OCI-LY7 (cell line): Measurements from ENCODE around the gene SNAP91. TPM values are rescaled to one million over a fixed set of nuclear protein-coding genes. Genes with fewer than 3 reads are reported as not detected.
A peak's percentile ranks its signal among the peaks of the same experiment; 100 is the strongest.

Experiments used
- BruUV-seq: library from RNA; stranded (reverse); fragments of 400-500 nt; replicated peaks from 2 replicates; lab custom pipeline; 2021; lab: Mats Ljungman, UMichigan
- CTCF ChIA-PET: fragments of 300-600 bp; sonication (Branson Sonifier 250); formaldehyde crosslinking; loops from one replicate; lab custom pipeline; 2022; ENCODE audit warnings: antibody characterized with exemption; ENCODE audit not compliant: unreplicated experiment; lab: Charles Lee
- POLR2A ChIA-PET: fragments of 300-600 bp; sonication (Branson Sonifier 250); formaldehyde crosslinking; loops from one replicate; lab custom pipeline; 2022; ENCODE audit warnings: antibody characterized with exemption; lab: Charles Lee
- DNase-seq: peaks from one replicate; pipeline ENCODE4 v3.0.0-alpha.2; 2015; ENCODE audit warnings: low spot score
- H2AFZ ChIP-seq: fragments of 200-600 bp; sonication (generic), shearing (Covaris generic); 2 replicates; pipeline ENCODE4 v1.6.1; 2014; ENCODE audit warnings: mild to moderate bottlenecking, antibody characterized with exemption, low read length, moderate library complexity
- H3K27ac ChIP-seq: fragments of 200-600 bp; sonication (generic); 2 replicates; pipeline ENCODE4 v1.5.1; 2014; ENCODE audit warnings: mixed run types, low read depth, mild to moderate bottlenecking, moderate library complexity, low read length, inconsistent platforms; ENCODE audit not compliant: poor library complexity, severe bottlenecking
- H3K36me3 ChIP-seq: fragments of 200-600 bp; sonication (generic); 2 replicates; pipeline ENCODE4 v1.6.1; 2014; ENCODE audit warnings: mild to moderate bottlenecking, antibody characterized with exemption, low read length, moderate library complexity, mixed read lengths; ENCODE audit not compliant: insufficient read depth
- H3K4me1 ChIP-seq: fragments of 200-600 bp; sonication (generic); 2 replicates; pipeline ENCODE4 v1.5.1; 2014; ENCODE audit warnings: mild to moderate bottlenecking, low read length; ENCODE audit not compliant: insufficient read depth, poor library complexity, severe bottlenecking
- H3K4me2 ChIP-seq: fragments of 200-600 bp; sonication (generic); 2 replicates; pipeline ENCODE4 v1.6.1; 2014; ENCODE audit warnings: mild to moderate bottlenecking, low read length
- H3K4me3 ChIP-seq: fragments of 200-600 bp; sonication (generic); 2 replicates; pipeline ENCODE4 v1.5.1; 2014; ENCODE audit warnings: mild to moderate bottlenecking, low read depth, low read length; ENCODE audit not compliant: poor library complexity, severe bottlenecking
- H3K79me2 ChIP-seq: fragments of 200-600 bp; sonication (generic); 2 replicates; pipeline ENCODE4 v1.6.1; 2016; ENCODE audit warnings: low read depth, mild to moderate bottlenecking, low read length, moderate library complexity, mixed read lengths; ENCODE audit not compliant: insufficient read depth
- H3K9me2 ChIP-seq: fragments of 200-600 bp; sonication (generic); 2 replicates; pipeline ENCODE4 v1.6.1; 2016; ENCODE audit warnings: mild to moderate bottlenecking, low read length, mixed read lengths; ENCODE audit not compliant: insufficient read depth
- H3K9me3 ChIP-seq: fragments of 200-600 bp; sonication (generic); 2 replicates; pipeline ENCODE4 v1.6.1; 2014; ENCODE audit warnings: mild to moderate bottlenecking, mixed run types, low read length, mixed read lengths
- H4K20me1 ChIP-seq: fragments of 200-600 bp; sonication (generic); 2 replicates; pipeline ENCODE4 v1.6.1; 2014; ENCODE audit warnings: mild to moderate bottlenecking, antibody characterized with exemption, low read length, moderate library complexity, mixed read lengths; ENCODE audit not compliant: insufficient read depth
- EZH2phosphoT487 ChIP-seq: fragments of 200-600 bp; sonication (generic); IDR thresholded peaks from 2 replicates; pipeline ENCODE4 v1.6.1; 2018; ENCODE audit warnings: low read depth, borderline replicate concordance, mild to moderate bottlenecking, mixed run types, antibody characterized with exemption, low read length, moderate library complexity, mixed read lengths
- intact Hi-C: fragments of 100-400 bp; cut with micrococcal nuclease; formaldehyde crosslinking; loops from one replicate; pipeline ENCODE4 v1.10.0; 2022; ENCODE audit not compliant: unreplicated experiment
- total RNA-seq, 2 experiments: library from RNA; depleted of rRNA in 1 of 2; stranded (reverse); fragments of >200 nt in 1 of 2; shearing (Covaris generic) in 1 of 2; gene quantifications; 2 replicates each; pipeline ENCODE4 v1.2.3, GENCODE V29; 2014 to 2022
- TF ChIP-seq, protein P1 (sequence below): fragments of 200-600 bp; sonication (generic); conservative IDR thresholded peaks from 2 replicates; pipeline ENCODE4 v1.5.1; 2014; ENCODE audit warnings: mild to moderate bottlenecking, antibody characterized with exemption, low read length, moderate library complexity, mixed read lengths

The SNAP91 gene
- total RNA-seq, 2 experiments from 2014 or later, result not detected

DNA sequence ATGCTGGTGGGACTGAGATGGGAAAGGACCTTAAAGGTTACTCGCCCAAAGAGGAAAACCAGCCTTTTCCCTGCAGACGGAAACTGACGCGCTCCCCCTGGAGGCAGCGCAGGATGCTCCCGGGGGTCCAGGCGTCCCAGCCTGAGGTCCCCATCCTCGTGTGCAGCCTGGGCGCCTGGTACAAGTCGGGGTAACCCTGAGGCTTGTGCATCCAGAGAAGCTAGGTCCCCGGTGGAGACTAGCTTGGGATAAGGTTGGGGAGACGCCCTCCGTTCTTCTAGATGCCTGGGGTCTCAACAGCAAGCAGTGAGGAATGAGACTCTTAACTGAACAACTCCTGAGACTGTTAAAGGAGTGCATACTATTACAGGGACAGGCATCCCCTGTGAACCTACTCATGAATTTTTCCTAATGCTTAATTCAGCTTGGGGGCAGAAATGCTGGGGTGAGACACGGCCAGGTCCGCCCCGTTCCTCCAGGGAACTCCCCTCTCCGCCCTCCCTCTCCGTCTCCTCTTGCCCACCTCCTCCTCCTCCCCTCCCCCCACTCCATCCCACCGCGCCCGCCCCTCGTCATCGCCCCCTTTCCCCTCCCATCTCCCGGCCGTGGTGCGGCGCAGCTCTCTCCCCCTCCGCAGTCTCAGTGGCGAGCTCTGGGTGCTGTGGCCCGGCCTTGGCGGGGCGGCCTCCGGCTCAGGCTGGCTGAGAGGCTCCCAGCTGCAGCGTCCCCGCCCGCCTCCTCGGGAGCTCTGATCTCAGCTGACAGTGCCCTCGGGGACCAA, 196.8 kb downstream of the SNAP91 start, which contains the start of gene PRSS35:
Gene PRSS35 (plus strand): TSS at position 634 of the 781 bp plus-strand sequence. CDS start 10,908 bp downstream, outside the sequence.
- no TSS peak for BruUV-seq
- no peaks in the 10 kb centered on the region for H3K79me2 ChIP-seq
- TF ChIP-seq, protein P1, sequence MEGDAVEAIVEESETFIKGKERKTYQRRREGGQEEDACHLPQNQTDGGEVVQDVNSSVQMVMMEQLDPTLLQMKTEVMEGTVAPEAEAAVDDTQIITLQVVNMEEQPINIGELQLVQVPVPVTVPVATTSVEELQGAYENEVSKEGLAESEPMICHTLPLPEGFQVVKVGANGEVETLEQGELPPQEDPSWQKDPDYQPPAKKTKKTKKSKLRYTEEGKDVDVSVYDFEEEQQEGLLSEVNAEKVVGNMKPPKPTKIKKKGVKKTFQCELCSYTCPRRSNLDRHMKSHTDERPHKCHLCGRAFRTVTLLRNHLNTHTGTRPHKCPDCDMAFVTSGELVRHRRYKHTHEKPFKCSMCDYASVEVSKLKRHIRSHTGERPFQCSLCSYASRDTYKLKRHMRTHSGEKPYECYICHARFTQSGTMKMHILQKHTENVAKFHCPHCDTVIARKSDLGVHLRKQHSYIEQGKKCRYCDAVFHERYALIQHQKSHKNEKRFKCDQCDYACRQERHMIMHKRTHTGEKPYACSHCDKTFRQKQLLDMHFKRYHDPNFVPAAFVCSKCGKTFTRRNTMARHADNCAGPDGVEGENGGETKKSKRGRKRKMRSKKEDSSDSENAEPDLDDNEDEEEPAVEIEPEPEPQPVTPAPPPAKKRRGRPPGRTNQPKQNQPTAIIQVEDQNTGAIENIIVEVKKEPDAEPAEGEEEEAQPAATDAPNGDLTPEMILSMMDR, result peak; percentile 38; the same call in 1 of the 2 replicates
- no peak for TF ChIP-seq EZH2phosphoT487
- no peaks in the 10 kb centered on the region for H3K9me3 ChIP-seq
- H3K27ac ChIP-seq, result no peak within 1 kb of the TSS
- H3K4me2 ChIP-seq, result no peak within 1 kb of the TSS
- POLR2A ChIA-PET, result interaction anchor here (0.9 kb wide), 1 partner anchor 256 kb away, joined by 3 read pairs; no protein-coding TSS in a partner anchor
- no peaks in the 10 kb centered on the region for H3K36me3 ChIP-seq
- DNase-seq, result no peak
- H3K4me3 ChIP-seq, result no peak within 1 kb of the TSS
- no peak within 1 kb of the TSS for H2AFZ ChIP-seq
- H3K9me2 ChIP-seq, result no peaks in the 10 kb centered on the region
- CTCF ChIA-PET, result interaction anchor here (0.6 to 2.0 kb wide), 2 partner anchors 290 to 445 kb away, joined by 7 to 11 read pairs; partner anchors contain the start of gene DOP1A
- intact Hi-C loops, result loop anchor here (10.0 kb wide), 1 partner anchor 1237 kb away; no protein-coding TSS in a partner anchor
- no peaks in the 10 kb centered on the region for H4K20me1 ChIP-seq
- H3K4me1 ChIP-seq, result no peaks in the 10 kb centered on the region

DNA sequence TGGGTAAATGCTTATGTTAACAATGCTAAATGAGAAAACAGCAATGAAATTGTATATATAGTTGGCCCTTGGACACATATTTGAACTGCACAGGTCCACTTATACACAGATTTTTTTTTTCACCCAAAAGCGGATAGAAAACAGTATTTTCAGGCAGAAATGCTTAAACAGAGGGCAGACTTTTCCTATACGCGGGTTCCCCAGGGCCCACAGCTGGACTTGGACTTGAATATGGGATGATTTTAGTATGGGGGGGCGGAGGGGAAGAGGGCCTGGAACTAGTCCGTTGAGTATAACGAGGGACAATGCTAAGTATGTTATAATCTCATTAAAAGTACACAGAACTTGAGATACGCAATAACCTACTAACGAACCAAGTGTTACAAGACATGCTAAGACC, 197.6 kb downstream of the SNAP91 start:
- no TSS peak for BruUV-seq
- Histone ChIP-seq H3K36me3 (no peaks in the 10 kb centered on the region), H3K4me1 (no peaks in the 10 kb centered on the region), H3K9me3 (no peaks in the 10 kb centered on the region), H3K79me2 (no peaks in the 10 kb centered on the region), H3K27ac (no peak overlapping the region), H2AFZ (no peak overlapping the region), H4K20me1 (no peaks in the 10 kb centered on the region), H3K4me2 (no peak overlapping the region), H3K4me3 (no peak overlapping the region), H3K9me2 (no peaks in the 10 kb centered on the region)
- intact Hi-C loops, result loop anchor here (10.0 kb wide), 1 partner anchor 1236 kb away; no protein-coding TSS in a partner anchor
- CTCF ChIA-PET, result no interaction called here
- DNase-seq, result no peak
- TF ChIP-seq, protein P1, result no peak
- TF ChIP-seq EZH2phosphoT487, result no peak
- POLR2A ChIA-PET, result interaction anchor here (0.9 kb wide), 2 partner anchors 11 to 255 kb away, joined by 3 read pairs; no protein-coding TSS in a partner anchor
